ENCODE measurements around the gene CNTN4. TPM values are rescaled to one million over a fixed set of nuclear protein-coding genes. Genes with fewer than 3 reads are reported as not detected.

CNTN4 gene
- total RNA-seq, 1 experiment from 2014 or later: 1.6 TPM

DNA sequence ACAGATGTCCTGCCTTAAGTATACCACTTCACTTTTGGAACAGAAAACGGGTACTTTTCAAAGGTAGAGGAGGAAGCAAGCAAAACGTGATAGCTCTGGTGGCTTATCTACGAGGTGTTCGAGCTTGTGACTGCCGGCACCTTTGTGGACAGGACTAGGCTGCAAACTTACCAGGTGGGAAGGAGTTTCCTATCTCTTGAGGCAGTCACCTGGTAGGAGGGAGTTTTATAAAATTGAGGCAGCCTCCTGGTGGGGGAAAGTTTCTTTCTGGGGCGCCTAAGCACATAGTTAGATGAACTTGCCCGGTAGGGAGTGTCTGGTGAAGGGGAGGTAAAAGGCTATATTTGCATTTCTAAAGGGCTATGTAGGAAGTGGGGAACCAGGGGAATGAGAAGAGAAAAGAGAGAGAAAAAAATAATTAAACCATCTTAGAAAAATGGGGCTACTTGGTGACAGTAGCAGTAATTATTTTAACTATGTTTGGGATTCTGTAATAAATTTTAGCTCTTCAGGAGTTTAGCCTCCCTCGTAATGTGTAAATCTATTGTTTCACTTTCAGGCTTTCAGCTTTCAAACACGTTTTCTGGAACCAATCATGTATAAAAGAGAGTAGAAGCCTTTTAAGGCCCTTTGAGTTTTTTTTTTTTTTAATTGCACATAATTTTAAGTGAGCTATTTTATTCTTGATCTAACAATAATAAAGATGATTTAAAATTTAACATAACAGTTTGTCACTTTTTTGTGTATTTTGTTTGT lies 880.5 kb downstream of the CNTN4 start:
- H3K4me1 Mint-ChIP-seq: peaks cover 30 to 32% of the 10 kb centered on the region in 2 experiments
- no peak overlapping the region; a peak in 1 of 7 replicates for H3K27ac Mint-ChIP-seq
- H3K56ac ChIP-seq (ENCODE audit: insufficient read length, low read depth, low read length): no peak overlapping the region

More for the DNA sequence above, 880.5 kb downstream of the CNTN4 start:
- no peaks in the 10 kb centered on the region for H3K9me3 Mint-ChIP-seq
- H4K8ac ChIP-seq (replicated peaks; ENCODE audit: insufficient read length, low read depth, low read length): no peak overlapping the region
- H2AK5ac ChIP-seq (ENCODE audit: insufficient read length, low read length): no peak overlapping the region
- H3K4me1 ChIP-seq (ENCODE audit: insufficient read depth, low read length): peaks cover 6% of the 10 kb centered on the region; the same call in 1 of the 2 replicates
- H3K18ac ChIP-seq (ENCODE audit: insufficient read length, low read depth, low read length): no peak overlapping the region
- H4K91ac ChIP-seq (ENCODE audit: insufficient read length, low read depth, low read length): no peak overlapping the region
- H3K9ac ChIP-seq (ENCODE audit: extremely low read depth, insufficient read length, low read length): no peak overlapping the region
- H4K5ac ChIP-seq (ENCODE audit: insufficient read length, low read depth, low read length): no peak overlapping the region
- H3K27me3 Mint-ChIP-seq (ENCODE audit: low read depth): peaks cover 7% of the 10 kb centered on the region
- H3K4me3 Mint-ChIP-seq: peak overlapping the region; percentile 4 to 64; a peak in 4 of 5 replicates
- no peak overlapping the region for H3K27ac ChIP-seq (ENCODE audit: insufficient read length, low read depth, low read length)
- no peak overlapping the region for H2BK15ac ChIP-seq (ENCODE audit: low read depth, low read length)
- H2BK12ac ChIP-seq (ENCODE audit: insufficient read length, low read depth, low read length): no peak overlapping the region
- H4K20me1 ChIP-seq (ENCODE audit: control insufficient read depth, insufficient read depth, insufficient read length): no peaks in the 10 kb centered on the region
- no peaks in the 10 kb centered on the region for H3K27me3 ChIP-seq (ENCODE audit: insufficient read depth, low read length)
- no peak overlapping the region for H2BK20ac ChIP-seq (ENCODE audit: low read depth, low read length, poor library complexity, severe bottlenecking)
- no peak overlapping the region for H3K4me2 ChIP-seq (ENCODE audit: insufficient read depth, insufficient read length, low read length)
- H3K23ac ChIP-seq (ENCODE audit: insufficient read length, low read depth, low read length): no peak overlapping the region
- H3K4ac ChIP-seq (ENCODE audit: low read depth, low read length): no peak overlapping the region
- no peak overlapping the region for H2AFZ ChIP-seq (ENCODE audit: low read length)
- H3K79me1 ChIP-seq (ENCODE audit: insufficient read depth, low read depth, low read length, poor library complexity, severe bottlenecking): no peaks in the 10 kb centered on the region
- H3K14ac ChIP-seq (ENCODE audit: insufficient read depth, low read length): no peak overlapping the region
- H3K9me3 ChIP-seq (ENCODE audit: control insufficient read depth, low read depth, low read length): no peaks in the 10 kb centered on the region
- H3K23me2 ChIP-seq (ENCODE audit: insufficient read length, low read depth, low read length, poor library complexity, severe bottlenecking): no peaks in the 10 kb centered on the region
- WGBS (ENCODE audit: extremely low coverage, insufficient read length, low lambda C conversion rate): no CpG with 5 or more reads among the region's 9 CpGs
- H2BK120ac ChIP-seq (ENCODE audit: low read depth, low read length, poor library complexity, severe bottlenecking): no peak overlapping the region
- H2BK5ac ChIP-seq (ENCODE audit: insufficient read length, low read length): no peak overlapping the region
- no peaks in the 10 kb centered on the region for H3K36me3 Mint-ChIP-seq (ENCODE audit: insufficient read depth in 1 of 3, low read depth in 3 of 3)
- no peak overlapping the region for H3T11ph ChIP-seq (ENCODE audit: low read length)
- peak; percentile 50 for DNase-seq
- no peaks in the 10 kb centered on the region for H3K79me2 ChIP-seq (ENCODE audit: insufficient read depth, low read length)
- no peak for TF ChIP-seq CTCF (conservative IDR thresholded peaks at IDR 0.05)

All from H9 (cell line).